Colonic mucosa (tissue), 4 donors: ENCODE data around the gene STK38L. TPM values are rescaled to one million over a fixed set of nuclear protein-coding genes. Genes with fewer than 3 reads are reported as not detected.

Experiments
- DNase-seq: peaks from one replicate; pipeline ENCODE4 v3.0.0-alpha.2; 2020
- H3K27ac ChIP-seq: fragments of 200-600 bp; one replicate; pipeline ENCODE4 v1.8.0; 2021
- H3K27me3 ChIP-seq: fragments of 200-600 bp; one replicate; pipeline ENCODE4 v1.8.0; 2021
- H3K36me3 ChIP-seq: fragments of 200-600 bp; one replicate; pipeline ENCODE4 v1.8.0; 2021
- H3K4me1 ChIP-seq: fragments of 200-600 bp; one replicate; pipeline ENCODE4 v1.8.0; 2021; ENCODE audit warnings: mild to moderate bottlenecking
- H3K4me3 ChIP-seq: fragments of 200-600 bp; one replicate; pipeline ENCODE4 v1.8.0; 2021
- H3K9ac ChIP-seq, 2 donors: one replicate each; pipeline ENCODE4 v1.7.0; 2013; ENCODE audit warnings: control low read depth in 2 of 2, low read depth in 2 of 2, low read length in 2 of 2
- H3K9me3 ChIP-seq: fragments of 200-600 bp; one replicate; pipeline ENCODE4 v1.8.0; 2021
- intact Hi-C: fragments of 100-400 bp; cut with DNase I; formaldehyde crosslinking; loops from one replicate; pipeline ENCODE4 v1.14.1; 2022
- total RNA-seq, 2 donors: library from RNA; stranded (reverse); fragmentation: NEBNext Ultra II Directional in 1 of 2; extraction: Animal tissue kit (Norgen Biotek cat#: 25700) in 1 of 2; gene quantifications; one replicate each; pipeline ENCODE4 v1.2.1, GENCODE V29; 2021
- TF ChIP-seq, protein P1 (sequence below): fragments of 200-600 bp; IDR thresholded peaks from one replicate; pipeline ENCODE4 v1.8.0; 2022; ENCODE audit warnings: antibody characterized with exemption, mild to moderate bottlenecking
- donor health status: healthy.
- donor health status: DM: no; HTN: no; CAD: no.
- donor health status: DM: no; HTN: no; CAD: no.

The STK38L gene
- total RNA-seq, 2 donors from 2014 or later: 41.9 to 76.6 TPM

DNA sequence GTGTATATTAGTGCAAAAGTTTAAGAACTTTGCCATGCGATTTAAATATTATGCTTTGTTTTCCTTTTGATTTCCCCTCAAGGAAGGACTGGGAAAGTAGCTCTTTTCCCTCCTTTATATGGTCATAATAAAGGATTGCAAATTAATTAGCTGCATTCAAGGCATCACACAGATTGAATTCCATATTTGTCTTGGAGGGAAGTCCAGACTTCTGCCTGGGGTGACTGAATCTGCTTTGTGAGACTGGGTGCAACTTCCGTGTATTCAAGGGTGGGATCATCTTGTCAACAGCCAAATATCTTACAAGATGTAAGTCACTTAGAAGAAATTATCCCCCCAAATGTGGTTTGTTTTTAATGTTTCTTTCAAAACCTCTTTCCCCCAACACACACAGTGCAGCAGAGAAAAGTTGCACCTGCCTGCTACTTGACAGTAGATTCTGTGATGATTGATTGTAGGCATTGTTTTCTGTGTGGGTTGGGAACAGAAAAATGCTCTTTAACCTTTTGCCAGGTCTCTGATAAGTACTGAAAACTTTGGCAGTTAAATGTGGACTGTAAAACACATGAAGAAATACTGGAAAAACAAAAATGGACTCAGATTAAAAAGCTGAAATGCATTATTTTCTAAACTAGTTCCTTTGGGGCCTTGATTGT lies 28.4 kb downstream of the STK38L start:
- Histone ChIP-seq H3K9ac (peak overlapping the region in 1 of 2 donors; percentile 76), H3K36me3 (no peaks in the 10 kb centered on the region), H3K9me3 (no peaks in the 10 kb centered on the region), H3K4me3 (no peak overlapping the region), H3K27me3 (no peaks in the 10 kb centered on the region), H3K4me1 (peaks cover 18% of the 10 kb centered on the region), H3K27ac (peak overlapping the region; percentile 73)
- TF ChIP-seq, protein P1, sequence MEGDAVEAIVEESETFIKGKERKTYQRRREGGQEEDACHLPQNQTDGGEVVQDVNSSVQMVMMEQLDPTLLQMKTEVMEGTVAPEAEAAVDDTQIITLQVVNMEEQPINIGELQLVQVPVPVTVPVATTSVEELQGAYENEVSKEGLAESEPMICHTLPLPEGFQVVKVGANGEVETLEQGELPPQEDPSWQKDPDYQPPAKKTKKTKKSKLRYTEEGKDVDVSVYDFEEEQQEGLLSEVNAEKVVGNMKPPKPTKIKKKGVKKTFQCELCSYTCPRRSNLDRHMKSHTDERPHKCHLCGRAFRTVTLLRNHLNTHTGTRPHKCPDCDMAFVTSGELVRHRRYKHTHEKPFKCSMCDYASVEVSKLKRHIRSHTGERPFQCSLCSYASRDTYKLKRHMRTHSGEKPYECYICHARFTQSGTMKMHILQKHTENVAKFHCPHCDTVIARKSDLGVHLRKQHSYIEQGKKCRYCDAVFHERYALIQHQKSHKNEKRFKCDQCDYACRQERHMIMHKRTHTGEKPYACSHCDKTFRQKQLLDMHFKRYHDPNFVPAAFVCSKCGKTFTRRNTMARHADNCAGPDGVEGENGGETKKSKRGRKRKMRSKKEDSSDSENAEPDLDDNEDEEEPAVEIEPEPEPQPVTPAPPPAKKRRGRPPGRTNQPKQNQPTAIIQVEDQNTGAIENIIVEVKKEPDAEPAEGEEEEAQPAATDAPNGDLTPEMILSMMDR: no peak
- intact Hi-C loops: no loop called here
- no peak for DNase-seq

DNA sequence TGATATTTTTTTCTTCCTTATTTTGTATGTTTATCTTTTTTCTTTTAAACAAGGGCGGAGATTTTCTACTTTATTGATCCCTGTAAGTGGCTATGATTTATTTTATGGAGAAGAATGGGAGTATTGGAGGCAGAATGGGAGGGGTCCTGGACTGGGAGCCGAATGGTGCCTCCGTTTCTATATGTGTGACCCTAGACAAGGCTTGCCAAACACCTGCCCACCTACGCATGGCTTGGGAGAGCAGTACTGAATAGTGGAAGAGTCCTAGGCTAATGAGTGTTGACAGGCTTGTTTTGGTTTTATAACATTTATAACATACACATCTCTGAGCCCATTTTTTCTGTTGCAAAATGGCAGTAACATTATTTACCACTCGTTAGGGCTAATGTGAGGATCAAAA lies 29.0 kb downstream of the STK38L start:
- H3K27ac ChIP-seq: peak overlapping the region; percentile 73
- peak overlapping the region in 1 of 2 donors; percentile 7 for H3K9ac ChIP-seq
- no peaks in the 10 kb centered on the region for H3K36me3 ChIP-seq
- no peaks in the 10 kb centered on the region for H3K9me3 ChIP-seq
- H3K27me3 ChIP-seq: no peaks in the 10 kb centered on the region
- no peak for DNase-seq
- intact Hi-C loops: no loop called here
- no peak overlapping the region for H3K4me3 ChIP-seq
- TF ChIP-seq, protein P1: no peak
- H3K4me1 ChIP-seq: peaks cover 18% of the 10 kb centered on the region

DNA sequence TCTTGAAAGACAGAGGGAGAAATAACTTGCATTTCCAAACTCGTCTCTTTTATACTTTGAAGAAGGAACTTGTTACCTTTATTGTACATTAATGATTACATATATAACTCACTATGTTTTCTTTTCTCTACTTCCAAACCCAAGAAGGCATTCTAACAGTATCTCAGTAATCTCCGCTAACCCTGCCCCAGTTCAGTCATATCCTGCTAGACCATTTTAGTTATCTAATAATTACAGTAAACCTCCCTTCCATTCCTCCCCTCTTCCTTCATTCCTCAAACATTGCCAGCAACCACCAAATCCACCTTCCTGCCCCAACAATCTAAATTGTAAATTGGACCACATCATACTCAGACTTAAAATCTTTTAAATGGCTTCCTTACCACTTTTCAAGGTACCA lies 30.6 kb downstream of the STK38L start:
- Histone ChIP-seq H3K9ac (peak overlapping the region in 1 of 2 donors; percentile 26), H3K27me3 (no peaks in the 10 kb centered on the region), H3K9me3 (no peaks in the 10 kb centered on the region), H3K4me3 (no peak overlapping the region), H3K4me1 (peaks cover 18% of the 10 kb centered on the region), H3K36me3 (no peaks in the 10 kb centered on the region), H3K27ac (peak overlapping the region; percentile 2)
- intact Hi-C loops: no loop called here
- TF ChIP-seq, protein P1: no peak
- no peak for DNase-seq

DNA sequence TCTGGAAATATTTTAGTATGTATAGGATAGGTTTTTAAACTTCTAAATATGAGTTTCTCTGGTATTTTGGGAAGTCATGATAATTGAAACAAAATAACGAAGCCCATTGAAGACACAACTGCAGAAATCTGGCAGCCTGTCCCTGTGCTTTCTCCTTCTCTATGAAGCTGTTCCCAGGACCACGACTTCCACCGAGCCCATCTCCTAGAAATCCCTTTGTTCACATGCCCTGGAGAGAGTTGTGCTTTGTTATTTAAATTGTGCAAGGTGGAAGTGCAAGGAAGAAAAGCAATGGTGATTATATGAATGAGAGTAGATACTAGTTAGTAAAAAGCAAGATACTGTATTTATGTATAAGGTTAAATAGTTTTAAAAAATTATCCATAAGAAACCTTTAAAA lies 32.2 kb downstream of the STK38L start:
- H3K27ac ChIP-seq: no peak overlapping the region
- H3K36me3 ChIP-seq: no peaks in the 10 kb centered on the region
- TF ChIP-seq, protein P1: no peak
- no peaks in the 10 kb centered on the region for H3K27me3 ChIP-seq
- H3K9me3 ChIP-seq: no peaks in the 10 kb centered on the region
- H3K9ac ChIP-seq: no peak overlapping the region
- intact Hi-C loops: no loop called here
- H3K4me1 ChIP-seq: peaks cover 23% of the 10 kb centered on the region
- no peak for DNase-seq
- no peak overlapping the region for H3K4me3 ChIP-seq

DNA sequence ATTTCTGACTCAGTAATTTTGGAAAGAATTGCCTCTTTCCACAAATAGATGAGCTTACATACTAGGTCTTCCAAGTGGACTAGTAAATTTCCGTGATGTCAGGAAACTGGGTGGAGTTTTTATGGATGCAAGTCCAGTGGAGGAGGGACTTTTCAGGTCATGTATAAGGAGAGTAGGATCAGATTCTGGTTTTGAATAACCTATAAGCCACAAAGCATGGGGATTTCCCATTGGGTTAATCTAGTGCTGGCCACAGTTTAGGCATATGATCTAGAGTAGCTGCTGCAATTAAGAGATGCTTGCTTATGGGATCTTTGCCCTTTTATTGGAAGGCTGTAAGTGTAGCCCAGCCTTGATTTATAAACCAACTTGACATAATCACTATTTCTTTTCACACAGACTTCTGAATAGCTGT lies 33.8 kb downstream of the STK38L start:
- no peaks in the 10 kb centered on the region for H3K27me3 ChIP-seq
- intact Hi-C loops: no loop called here
- H3K9me3 ChIP-seq: no peaks in the 10 kb centered on the region
- no peaks in the 10 kb centered on the region for H3K36me3 ChIP-seq
- H3K4me3 ChIP-seq: no peak overlapping the region
- H3K9ac ChIP-seq: peak overlapping the region in 1 of 2 donors; percentile 62
- DNase-seq: peak; percentile 87
- H3K4me1 ChIP-seq: peaks cover 17% of the 10 kb centered on the region
- TF ChIP-seq, protein P1: no peak
- peak overlapping the region; percentile 69 for H3K27ac ChIP-seq
